Kidney (tissue), 14 donors: Measurements from ENCODE around the gene OPN1SW. TPM values are rescaled to one million over a fixed set of nuclear protein-coding genes. Genes with fewer than 3 reads are reported as not detected.

ENCODE experiments used
- DNase-seq, 5 donors: peaks; one replicate each; pipeline ENCODE4 v3.0.0-alpha.2; 2013 to 2020
- FAIRE-seq: peaks from 2 replicates; lab custom pipeline; 2012; peaks lifted over from hg19 to GRCh38; lab: Jason Lieb, UNC
- H3K27ac ChIP-seq, 2 donors: one replicate each; pipeline ENCODE4 v1.7.0; 2013; ENCODE audit warnings: low read depth in 2 of 2, low read length in 2 of 2, inconsistent platforms in 1 of 2
- H3K27me3 ChIP-seq: one replicate; pipeline ENCODE4 v1.7.1; 2013; ENCODE audit warnings: low read length, inconsistent platforms; ENCODE audit not compliant: control insufficient read depth, insufficient read depth
- H3K36me3 ChIP-seq, 3 donors: one replicate each; pipeline versions ENCODE4 v1.7.0 to v1.7.1; 2013; ENCODE audit warnings: low read length in 3 of 3, control low read depth in 1 of 3, inconsistent platforms in 1 of 3; ENCODE audit not compliant: insufficient read depth in 3 of 3, control insufficient read depth in 2 of 3
- H3K4me1 ChIP-seq, 3 donors: one replicate each; pipeline versions ENCODE4 v1.7.0 to v1.7.1; 2013; ENCODE audit warnings: low read length in 3 of 3, inconsistent platforms in 1 of 3, low read depth in 1 of 3; ENCODE audit not compliant: control insufficient read depth in 2 of 3, insufficient read depth in 2 of 3
- H3K4me3 ChIP-seq, 3 donors: one replicate each; pipeline versions ENCODE4 v1.7.0 to v1.8.1; 2013; ENCODE audit warnings: low read length in 3 of 3, control low read depth in 1 of 3, inconsistent platforms in 1 of 3
- H3K9ac ChIP-seq, 3 donors: one replicate each; pipeline versions ENCODE4 v1.7.0 to v1.7.1; 2013; ENCODE audit warnings: low read length in 3 of 3, control low read depth in 1 of 3, inconsistent platforms in 1 of 3
- H3K9me3 ChIP-seq, 3 donors: one replicate each; pipeline versions ENCODE4 v1.7.0 to v1.7.1; 2013; ENCODE audit warnings: low read length in 3 of 3, control low read depth in 1 of 3, inconsistent platforms in 1 of 3; ENCODE audit not compliant: control insufficient read depth in 2 of 3, insufficient read depth in 1 of 3
- CTCF ChIP-seq: IDR thresholded peaks from 3 replicates; pipeline ENCODE4 v1.5.1; 2012; ENCODE audit warnings: mild to moderate bottlenecking, moderate library complexity, borderline replicate concordance; ENCODE audit not compliant: insufficient read depth; ENCODE audit errors: extremely low read depth
- intact Hi-C: fragments of 100-400 bp; cut with DNase I; formaldehyde crosslinking; loops from one replicate; pipeline ENCODE4 v1.11.1; 2022
- polyA plus RNA-seq: library from polyadenylated mRNA; stranded (reverse); fragments of 350-450 nt; fragmentation: Illumina TruSeq; extraction: RNeasy Lipid Tissue Mini Kit (QIAGEN cat#74804); gene quantifications from one replicate; pipeline ENCODE4 v1.2.3, GENCODE V29; 2014; ENCODE audit warnings: low read depth, low replicate concordance; ENCODE audit not compliant: insufficient read depth
- total RNA-seq: library from RNA; stranded (reverse); fragmentation: NEBNext Ultra II Directional; extraction: Animal tissue kit (Norgen Biotek cat#: 25700); gene quantifications from one replicate; pipeline ENCODE4 v1.2.1, GENCODE V29; 2021
- donor health status: control.
- donor health status: control.
- donor health status: control.
- donor health status: control.
- donor health status: control.
- donor health status: DM: yes; HTN: yes; CAD: no.
- donor health status: Normal renal cell carcinoma (clear cell type).

The OPN1SW gene
- total and polyA plus RNA-seq, 2 donors from 2014 or later, result not detected

- H3K27ac ChIP-seq, result no peak overlapping the region
- peaks cover 2 to 18% (median 10%) of the 10 kb centered on the region in 3 donors for H3K4me1 ChIP-seq
- no peak overlapping the region for H3K9ac ChIP-seq
- TF ChIP-seq CTCF, result no peak
- DNase-seq, result no peak
- H3K9me3 ChIP-seq, result no peaks in the 10 kb centered on the region
- FAIRE-seq, result no peak
- no peaks in the 10 kb centered on the region for H3K27me3 ChIP-seq
- no peaks in the 10 kb centered on the region for H3K36me3 ChIP-seq
- intact Hi-C loops, result no loop called here
- no peak overlapping the region for H3K4me3 ChIP-seq
Observed at GRCh38 chr7:128743112-128743772, 32.4 kb downstream of the OPN1SW start.

GRCh38 chr7:128742206-128742605 is 33.4 kb downstream of the OPN1SW start:
- H3K4me3 ChIP-seq, result no peak overlapping the region
- H3K9me3 ChIP-seq, result no peaks in the 10 kb centered on the region
- no peaks in the 10 kb centered on the region for H3K36me3 ChIP-seq
- DNase-seq, result no peak
- no peak overlapping the region for H3K27ac ChIP-seq
- no peak for TF ChIP-seq CTCF
- intact Hi-C loops, result no loop called here
- peaks cover 2 to 18% (median 10%) of the 10 kb centered on the region in 3 donors for H3K4me1 ChIP-seq
- H3K9ac ChIP-seq, result no peak overlapping the region
- no peak for FAIRE-seq
- H3K27me3 ChIP-seq, result no peaks in the 10 kb centered on the region

- FAIRE-seq, result no peak
Observed at GRCh38 chr7:128741491-128741890, 34.1 kb downstream of the OPN1SW start.

More at GRCh38 chr7:128741491-128741890, 34.1 kb downstream of the OPN1SW start:
- Histone ChIP-seq H3K9me3 (no peaks in the 10 kb centered on the region), H3K4me3 (no peak overlapping the region), H3K27me3 (no peaks in the 10 kb centered on the region), H3K36me3 (no peaks in the 10 kb centered on the region), H3K9ac (no peak overlapping the region), H3K4me1 (peaks cover 2 to 18% (median 10%) of the 10 kb centered on the region in 3 donors), H3K27ac (no peak overlapping the region)
- intact Hi-C loops, result no loop called here
- no peak for DNase-seq
- no peak for TF ChIP-seq CTCF
